ENCODE results near the gene MAPKAP1.

Gene MAPKAP1

GRCh38 chr9:125537442-125538091, 169.4 kb downstream of the MAPKAP1 start:
- no peak overlapping the region for H3K4me3 ChIP-seq (ENCODE audit: low read length)
- H3K36me3 ChIP-seq (ENCODE audit: control insufficient read depth, low read depth, low read length), result no peaks in the 10 kb centered on the region
- no peak overlapping the region for H3K9ac ChIP-seq (ENCODE audit: low read length)
- no peak overlapping the region for H3K27ac ChIP-seq (ENCODE audit: low read length)
- no peaks in the 10 kb centered on the region for H3K27me3 ChIP-seq (ENCODE audit: control insufficient read depth, insufficient read depth, low read length)
- H3K9me3 ChIP-seq (ENCODE audit: control insufficient read depth, low read depth, low read length), result no peaks in the 10 kb centered on the region
- no peaks in the 10 kb centered on the region for H3K4me1 ChIP-seq (ENCODE audit: control insufficient read depth, low read depth, low read length)

- H3K27me3 ChIP-seq (ENCODE audit: control insufficient read depth, insufficient read depth, low read length), result no peaks in the 10 kb centered on the region
- no peak overlapping the region for H3K4me3 ChIP-seq (ENCODE audit: low read length)
- no peak overlapping the region for H3K27ac ChIP-seq (ENCODE audit: low read length)
- H3K9ac ChIP-seq (ENCODE audit: low read length), result no peak overlapping the region
- no peaks in the 10 kb centered on the region for H3K4me1 ChIP-seq (ENCODE audit: control insufficient read depth, low read depth, low read length)
- H3K9me3 ChIP-seq (ENCODE audit: control insufficient read depth, low read depth, low read length), result no peaks in the 10 kb centered on the region
- no peaks in the 10 kb centered on the region for H3K36me3 ChIP-seq (ENCODE audit: control insufficient read depth, low read depth, low read length)
Measured at GRCh38 chr9:125536776-125537175, 170.2 kb downstream of the MAPKAP1 start.

GRCh38 chr9:125536167-125536772, 170.7 kb downstream of the MAPKAP1 start:
- no peak overlapping the region for H3K4me3 ChIP-seq (ENCODE audit: low read length)
- no peaks in the 10 kb centered on the region for H3K4me1 ChIP-seq (ENCODE audit: control insufficient read depth, low read depth, low read length)
- no peak overlapping the region for H3K9ac ChIP-seq (ENCODE audit: low read length)
- no peak overlapping the region for H3K27ac ChIP-seq (ENCODE audit: low read length)
- no peaks in the 10 kb centered on the region for H3K9me3 ChIP-seq (ENCODE audit: control insufficient read depth, low read depth, low read length)
- H3K36me3 ChIP-seq (ENCODE audit: control insufficient read depth, low read depth, low read length), result no peaks in the 10 kb centered on the region
- H3K27me3 ChIP-seq (ENCODE audit: control insufficient read depth, insufficient read depth, low read length), result no peaks in the 10 kb centered on the region

- Histone ChIP-seq H3K36me3 (ENCODE audit: control insufficient read depth, low read depth, low read length) (no peaks in the 10 kb centered on the region), H3K9me3 (ENCODE audit: control insufficient read depth, low read depth, low read length) (no peaks in the 10 kb centered on the region), H3K9ac (ENCODE audit: low read length) (no peak overlapping the region), H3K4me3 (ENCODE audit: low read length) (no peak overlapping the region), H3K4me1 (ENCODE audit: control insufficient read depth, low read depth, low read length) (no peaks in the 10 kb centered on the region), H3K27ac (ENCODE audit: low read length) (no peak overlapping the region), H3K27me3 (ENCODE audit: control insufficient read depth, insufficient read depth, low read length) (no peaks in the 10 kb centered on the region)
Measured at GRCh38 chr9:125534971-125535701, 171.9 kb downstream of the MAPKAP1 start.

GRCh38 chr9:125532812-125533594, 174.0 kb downstream of the MAPKAP1 start:
- Histone ChIP-seq H3K4me1 (ENCODE audit: control insufficient read depth, low read depth, low read length) (peaks cover 7% of the 10 kb centered on the region), H3K36me3 (ENCODE audit: control insufficient read depth, low read depth, low read length) (no peaks in the 10 kb centered on the region), H3K9me3 (ENCODE audit: control insufficient read depth, low read depth, low read length) (no peaks in the 10 kb centered on the region), H3K27me3 (ENCODE audit: control insufficient read depth, insufficient read depth, low read length) (no peaks in the 10 kb centered on the region), H3K9ac (ENCODE audit: low read length) (no peak overlapping the region), H3K27ac (ENCODE audit: low read length) (no peak overlapping the region), H3K4me3 (ENCODE audit: low read length) (no peak overlapping the region)

- Histone ChIP-seq H3K4me3 (ENCODE audit: low read length) (no peak overlapping the region), H3K27ac (ENCODE audit: low read length) (no peak overlapping the region), H3K9me3 (ENCODE audit: control insufficient read depth, low read depth, low read length) (no peaks in the 10 kb centered on the region), H3K9ac (ENCODE audit: low read length) (no peak overlapping the region), H3K27me3 (ENCODE audit: control insufficient read depth, insufficient read depth, low read length) (no peaks in the 10 kb centered on the region), H3K4me1 (ENCODE audit: control insufficient read depth, low read depth, low read length) (peaks cover 7% of the 10 kb centered on the region), H3K36me3 (ENCODE audit: control insufficient read depth, low read depth, low read length) (no peaks in the 10 kb centered on the region)
Measured at GRCh38 chr9:125532412-125532811, 174.6 kb downstream of the MAPKAP1 start.

GRCh38 chr9:125529589-125530515, 177.2 kb downstream of the MAPKAP1 start:
- Histone ChIP-seq H3K4me3 (ENCODE audit: low read length) (no peak overlapping the region), H3K9me3 (ENCODE audit: control insufficient read depth, low read depth, low read length) (no peaks in the 10 kb centered on the region), H3K36me3 (ENCODE audit: control insufficient read depth, low read depth, low read length) (no peaks in the 10 kb centered on the region), H3K27ac (ENCODE audit: low read length) (no peak overlapping the region), H3K27me3 (ENCODE audit: control insufficient read depth, insufficient read depth, low read length) (no peaks in the 10 kb centered on the region), H3K4me1 (ENCODE audit: control insufficient read depth, low read depth, low read length) (peaks cover 10% of the 10 kb centered on the region), H3K9ac (ENCODE audit: low read length) (peak overlapping the region; percentile 0)

- peak overlapping the region; percentile 0 for H3K9ac ChIP-seq (ENCODE audit: low read length)
- no peaks in the 10 kb centered on the region for H3K27me3 ChIP-seq (ENCODE audit: control insufficient read depth, insufficient read depth, low read length)
- no peaks in the 10 kb centered on the region for H3K9me3 ChIP-seq (ENCODE audit: control insufficient read depth, low read depth, low read length)
- no peak overlapping the region for H3K27ac ChIP-seq (ENCODE audit: low read length)
- peaks cover 16% of the 10 kb centered on the region for H3K4me1 ChIP-seq (ENCODE audit: control insufficient read depth, low read depth, low read length)
- no peaks in the 10 kb centered on the region for H3K36me3 ChIP-seq (ENCODE audit: control insufficient read depth, low read depth, low read length)
- no peak overlapping the region for H3K4me3 ChIP-seq (ENCODE audit: low read length)
Measured at GRCh38 chr9:125529107-125529506, 177.9 kb downstream of the MAPKAP1 start.

- H3K27me3 ChIP-seq (ENCODE audit: control insufficient read depth, insufficient read depth, low read length), result no peaks in the 10 kb centered on the region
- no peak overlapping the region for H3K9ac ChIP-seq (ENCODE audit: low read length)
- H3K9me3 ChIP-seq (ENCODE audit: control insufficient read depth, low read depth, low read length), result no peaks in the 10 kb centered on the region
- no peak overlapping the region for H3K4me3 ChIP-seq (ENCODE audit: low read length)
- H3K36me3 ChIP-seq (ENCODE audit: control insufficient read depth, low read depth, low read length), result no peaks in the 10 kb centered on the region
- no peak overlapping the region for H3K27ac ChIP-seq (ENCODE audit: low read length)
- peaks cover 19% of the 10 kb centered on the region for H3K4me1 ChIP-seq (ENCODE audit: control insufficient read depth, low read depth, low read length)
Measured at GRCh38 chr9:125527471-125528002, 179.5 kb downstream of the MAPKAP1 start.

GRCh38 chr9:125525921-125526631, 180.9 kb downstream of the MAPKAP1 start:
- Histone ChIP-seq H3K27ac (ENCODE audit: low read length) (no peak overlapping the region), H3K4me1 (ENCODE audit: control insufficient read depth, low read depth, low read length) (peaks cover 19% of the 10 kb centered on the region), H3K9me3 (ENCODE audit: control insufficient read depth, low read depth, low read length) (no peaks in the 10 kb centered on the region)

More at GRCh38 chr9:125525921-125526631, 180.9 kb downstream of the MAPKAP1 start:
- no peak overlapping the region for H3K4me3 ChIP-seq (ENCODE audit: low read length)
- no peak overlapping the region for H3K9ac ChIP-seq (ENCODE audit: low read length)
- H3K36me3 ChIP-seq (ENCODE audit: control insufficient read depth, low read depth, low read length), result no peaks in the 10 kb centered on the region
- no peaks in the 10 kb centered on the region for H3K27me3 ChIP-seq (ENCODE audit: control insufficient read depth, insufficient read depth, low read length)

All from iPS-18a (cell line).